Uterus (tissue), 2 donors: Measurements from ENCODE around the gene SUPT6H.

Source experiments
- POLR2A ChIP-seq, 2 donors: fragments of 450-650 bp; IDR thresholded peaks; one replicate each; pipeline ENCODE4 v1.6.1; 2016; ENCODE audit warnings: antibody characterized with exemption in 2 of 2, mild to moderate bottlenecking in 1 of 2, moderate library complexity in 1 of 2
- TF ChIP-seq, protein P1 (sequence below), 4 experiments: fragments of 200-600 bp in 2 of 4; fragments of 450-650 bp in 2 of 4; sonication (generic) in 2 of 4; IDR thresholded peaks; one replicate each; pipeline ENCODE4 v1.5.1; 2016 to 2019; ENCODE audit warnings: antibody characterized with exemption in 4 of 4, mild to moderate bottlenecking in 2 of 4, moderate library complexity in 1 of 4

DNA sequence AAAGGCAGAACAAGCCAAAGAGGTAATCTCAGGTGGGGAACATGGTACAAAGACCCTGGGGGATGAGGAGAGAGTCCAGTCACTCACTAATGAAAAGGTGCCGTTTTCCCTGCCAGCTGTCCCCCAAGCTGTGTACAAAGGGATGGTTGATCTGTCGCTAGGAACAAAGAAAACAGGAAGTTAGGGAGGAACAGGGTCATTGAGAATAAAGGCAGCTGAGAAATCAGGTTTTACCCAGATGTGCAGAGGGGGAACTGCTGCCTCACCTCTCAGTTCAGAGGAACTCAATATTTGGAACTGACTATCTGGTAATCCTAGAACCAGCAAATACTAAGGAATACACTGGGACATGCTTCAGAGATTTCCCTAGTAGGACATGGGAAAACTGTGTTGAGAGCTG, 49.5 kb upstream of the SUPT6H start:
- TF ChIP-seq, protein P1, sequence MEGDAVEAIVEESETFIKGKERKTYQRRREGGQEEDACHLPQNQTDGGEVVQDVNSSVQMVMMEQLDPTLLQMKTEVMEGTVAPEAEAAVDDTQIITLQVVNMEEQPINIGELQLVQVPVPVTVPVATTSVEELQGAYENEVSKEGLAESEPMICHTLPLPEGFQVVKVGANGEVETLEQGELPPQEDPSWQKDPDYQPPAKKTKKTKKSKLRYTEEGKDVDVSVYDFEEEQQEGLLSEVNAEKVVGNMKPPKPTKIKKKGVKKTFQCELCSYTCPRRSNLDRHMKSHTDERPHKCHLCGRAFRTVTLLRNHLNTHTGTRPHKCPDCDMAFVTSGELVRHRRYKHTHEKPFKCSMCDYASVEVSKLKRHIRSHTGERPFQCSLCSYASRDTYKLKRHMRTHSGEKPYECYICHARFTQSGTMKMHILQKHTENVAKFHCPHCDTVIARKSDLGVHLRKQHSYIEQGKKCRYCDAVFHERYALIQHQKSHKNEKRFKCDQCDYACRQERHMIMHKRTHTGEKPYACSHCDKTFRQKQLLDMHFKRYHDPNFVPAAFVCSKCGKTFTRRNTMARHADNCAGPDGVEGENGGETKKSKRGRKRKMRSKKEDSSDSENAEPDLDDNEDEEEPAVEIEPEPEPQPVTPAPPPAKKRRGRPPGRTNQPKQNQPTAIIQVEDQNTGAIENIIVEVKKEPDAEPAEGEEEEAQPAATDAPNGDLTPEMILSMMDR (IDR thresholded peaks at IDR 0.05) = no peak
- TF ChIP-seq POLR2A (IDR thresholded peaks at IDR 0.05) = no peak
